ENCODE results near the gene SCAMP2.

DNA sequence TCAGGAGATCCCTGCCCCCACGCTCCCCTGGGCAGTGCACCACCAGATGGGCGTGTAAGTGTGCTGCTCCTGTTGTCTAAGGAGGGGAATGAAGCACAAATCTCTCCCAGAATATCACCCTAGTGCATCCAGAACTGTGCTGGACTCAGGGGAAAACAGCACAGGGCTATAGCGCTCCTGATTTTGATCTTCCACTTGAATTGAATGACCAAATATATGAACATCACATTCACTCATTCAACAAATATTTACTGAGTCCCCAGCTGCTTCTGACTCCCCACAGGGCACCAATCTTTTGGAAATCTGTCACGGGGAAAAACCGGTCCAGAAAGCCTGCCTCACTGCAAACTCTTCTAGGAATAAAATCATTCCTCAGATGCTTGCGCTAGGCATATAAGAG lies 44.3 kb downstream of the SCAMP2 start:
- TF ChIP-seq, protein P1, sequence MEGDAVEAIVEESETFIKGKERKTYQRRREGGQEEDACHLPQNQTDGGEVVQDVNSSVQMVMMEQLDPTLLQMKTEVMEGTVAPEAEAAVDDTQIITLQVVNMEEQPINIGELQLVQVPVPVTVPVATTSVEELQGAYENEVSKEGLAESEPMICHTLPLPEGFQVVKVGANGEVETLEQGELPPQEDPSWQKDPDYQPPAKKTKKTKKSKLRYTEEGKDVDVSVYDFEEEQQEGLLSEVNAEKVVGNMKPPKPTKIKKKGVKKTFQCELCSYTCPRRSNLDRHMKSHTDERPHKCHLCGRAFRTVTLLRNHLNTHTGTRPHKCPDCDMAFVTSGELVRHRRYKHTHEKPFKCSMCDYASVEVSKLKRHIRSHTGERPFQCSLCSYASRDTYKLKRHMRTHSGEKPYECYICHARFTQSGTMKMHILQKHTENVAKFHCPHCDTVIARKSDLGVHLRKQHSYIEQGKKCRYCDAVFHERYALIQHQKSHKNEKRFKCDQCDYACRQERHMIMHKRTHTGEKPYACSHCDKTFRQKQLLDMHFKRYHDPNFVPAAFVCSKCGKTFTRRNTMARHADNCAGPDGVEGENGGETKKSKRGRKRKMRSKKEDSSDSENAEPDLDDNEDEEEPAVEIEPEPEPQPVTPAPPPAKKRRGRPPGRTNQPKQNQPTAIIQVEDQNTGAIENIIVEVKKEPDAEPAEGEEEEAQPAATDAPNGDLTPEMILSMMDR (IDR thresholded peaks at IDR 0.05) = no peak
- no peak for TF ChIP-seq POLR2A (IDR thresholded peaks at IDR 0.05)
